ENCODE results near the gene CDC34.

DNA sequence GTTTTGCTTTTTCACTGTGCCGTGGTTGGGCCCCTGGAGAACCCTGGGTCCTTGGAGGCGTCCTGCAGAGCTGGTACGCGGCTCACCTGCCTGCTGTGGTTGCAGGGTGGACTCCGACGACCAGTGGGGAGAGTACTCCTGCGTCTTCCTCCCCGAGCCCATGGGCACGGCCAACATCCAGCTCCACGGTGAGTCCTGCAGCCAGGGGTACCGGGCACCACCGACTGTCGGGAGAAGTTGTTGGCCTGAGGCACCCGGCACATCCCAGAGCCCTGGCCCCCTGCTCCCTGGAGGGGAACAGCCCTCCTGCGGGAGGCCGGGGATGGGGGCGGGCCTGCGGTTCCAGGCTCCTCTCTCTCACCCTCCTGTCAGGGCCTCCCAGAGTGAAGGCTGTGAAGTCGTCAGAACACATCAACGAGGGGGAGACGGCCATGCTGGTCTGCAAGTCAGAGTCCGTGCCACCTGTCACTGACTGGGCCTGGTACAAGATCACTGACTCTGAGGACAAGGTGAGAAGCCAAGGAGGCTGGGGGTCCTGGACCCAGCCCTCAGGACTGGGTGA lies 48.8 kb downstream of the CDC34 start:
- TF ChIP-seq REST (IDR thresholded peaks at IDR 0.05; ENCODE audit: insufficient replicate concordance, low read depth) = no peak
- no peak for TF ChIP-seq POLR2AphosphoS5 (IDR thresholded peaks at IDR 0.05; ENCODE audit: low read depth)
- no peak for TF ChIP-seq CTCF (IDR thresholded peaks at IDR 0.05; ENCODE audit: insufficient read depth, low read length)
